Esophagus muscularis mucosa (tissue), 4 donors: ENCODE data around the gene AUTS2. TPM values are rescaled to one million over a fixed set of nuclear protein-coding genes. Genes with fewer than 3 reads are reported as not detected.

ENCODE experiments used
- DNase-seq: peaks from one replicate; pipeline ENCODE4 v3.0.0-alpha.2; 2017; ENCODE audit errors: extremely low spot score
- H3K27ac ChIP-seq, 4 donors: fragments of 200-600 bp; sonication (generic); replicated peaks in 1 of 4; 1 replicate in 3 of 4; 2 replicates in 1 of 4; pipeline ENCODE4 v1.5.1; 2016 to 2019; ENCODE audit warnings: mild to moderate bottlenecking in 1 of 4
- H3K27me3 ChIP-seq, 4 donors: fragments of 200-600 bp; sonication (generic); one replicate each; pipeline versions ENCODE4 v1.5.1 to v1.6.0; 2016 to 2019
- H3K36me3 ChIP-seq, 4 donors: fragments of 200-600 bp; sonication (generic); one replicate each; pipeline ENCODE4 v1.5.1; 2016 to 2019
- H3K4me1 ChIP-seq, 4 donors: fragments of 200-600 bp; sonication (generic); one replicate each; pipeline ENCODE4 v1.5.1; 2016 to 2019
- H3K4me3 ChIP-seq, 4 donors: fragments of 200-600 bp; sonication (generic); 1 replicate in 2 of 4; 2 replicates in 2 of 4; pipeline ENCODE4 v1.5.1; 2016 to 2019; ENCODE audit warnings: mild to moderate bottlenecking in 4 of 4, moderate library complexity in 1 of 4
- H3K9me3 ChIP-seq, 4 donors: fragments of 200-600 bp; sonication (generic); 1 replicate in 3 of 4; 2 replicates in 1 of 4; pipeline ENCODE4 v1.5.1; 2016 to 2019
- EP300 ChIP-seq: sonication (generic); formaldehyde crosslinking; IDR thresholded peaks from one replicate; pipeline ENCODE4 v1.6.1; 2017; ENCODE audit warnings: antibody characterized with exemption
- POLR2A ChIP-seq: fragments of 450-650 bp; IDR thresholded peaks from one replicate; pipeline ENCODE4 v1.6.1; 2017; ENCODE audit warnings: antibody characterized with exemption, moderate library complexity, mild to moderate bottlenecking, low read depth
- POLR2AphosphoS5 ChIP-seq, 2 donors: sonication (generic); formaldehyde crosslinking; IDR thresholded peaks; one replicate each; pipeline ENCODE4 v1.6.1; 2017; ENCODE audit warnings: antibody characterized with exemption in 2 of 2
- WGBS: methylation state at CpG from one replicate; pipeline ENCODE4 v1.1.5; 2018; 5-methylcytosine and 5-hydroxymethylcytosine counted together
- intact Hi-C: fragments of 100-400 bp; cut with DNase I; formaldehyde crosslinking; loops from one replicate; pipeline ENCODE4 v1.15.1; 2023
- total RNA-seq, 4 donors: library from RNA; depleted of rRNA; stranded (reverse); fragments of >200 nt; gene quantifications; one replicate each; pipeline versions ENCODE4 v1.1.0 to v1.2.1, GENCODE V29; 2016
- TF ChIP-seq, protein P1 (sequence below), 3 experiments: fragments of 200-600 bp in 2 of 3; fragments of 450-650 bp in 1 of 3; sonication (generic) in 2 of 3; IDR thresholded peaks; one replicate each; pipeline ENCODE4 v1.5.1; 2017 to 2019; ENCODE audit warnings: antibody characterized with exemption in 3 of 3, mild to moderate bottlenecking in 2 of 3, moderate library complexity in 1 of 3

The AUTS2 gene
- total RNA-seq, 4 donors from 2014 or later, result 18.5 to 44.9 (median 34.2) TPM

DNA sequence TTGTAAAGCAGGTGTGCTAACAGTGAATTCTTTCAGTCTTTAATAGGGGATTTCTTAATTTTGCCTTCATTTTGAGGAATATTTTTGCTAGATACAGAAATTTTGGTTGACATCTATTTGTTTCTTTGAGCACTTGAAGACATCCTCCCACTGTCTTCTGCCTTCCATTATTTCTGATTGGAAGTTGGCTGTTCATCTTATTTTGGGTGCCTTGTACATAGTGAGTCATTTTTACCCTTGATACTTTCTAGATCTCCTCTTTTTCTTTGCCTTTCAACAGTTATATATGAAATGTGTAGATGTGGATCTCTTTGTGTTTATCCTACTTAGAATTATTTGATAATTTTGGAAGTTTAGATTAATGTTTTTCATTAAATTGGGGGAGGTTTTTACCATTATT lies 631.0 kb downstream of the AUTS2 start:
- H3K27ac ChIP-seq, result no peak overlapping the region

DNA sequence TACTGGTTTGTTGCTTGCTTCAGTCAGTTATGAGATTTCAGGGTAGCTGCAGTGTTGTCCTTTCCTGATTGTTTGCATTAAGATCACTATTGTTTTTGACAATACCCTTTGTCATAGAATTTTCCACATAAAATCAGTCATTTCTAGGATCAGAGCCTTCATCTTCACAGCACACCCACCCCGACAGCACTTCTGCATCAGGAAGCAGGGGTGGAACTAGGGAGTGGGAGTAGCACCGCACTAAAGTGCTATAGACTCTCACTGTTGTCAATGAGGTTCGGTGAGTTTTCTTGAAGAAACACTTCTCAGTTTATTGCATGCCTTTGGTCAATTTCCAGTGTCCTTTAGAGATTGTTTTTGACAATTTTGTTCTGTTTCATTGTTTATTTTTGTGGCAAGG lies 632.5 kb downstream of the AUTS2 start:
- DNase-seq, result no peak
- no peak overlapping the region for H3K4me3 ChIP-seq
- intact Hi-C loops, result no loop called here
- peaks cover 0 to 28% (median 5%) of the 10 kb centered on the region in 4 donors for H3K9me3 ChIP-seq
- no peak overlapping the region for H3K27ac ChIP-seq
- 96% methylated on average over 3 of the region's 3 CpGs for WGBS
- no peaks in the 10 kb centered on the region for H3K36me3 ChIP-seq
- H3K27me3 ChIP-seq, result no peaks in the 10 kb centered on the region
- no peaks in the 10 kb centered on the region for H3K4me1 ChIP-seq
- TF ChIP-seq POLR2AphosphoS5 (IDR thresholded peaks at IDR 0.05) (no peak), EP300 (no peak), POLR2A (no peak)
- TF ChIP-seq, protein P1, sequence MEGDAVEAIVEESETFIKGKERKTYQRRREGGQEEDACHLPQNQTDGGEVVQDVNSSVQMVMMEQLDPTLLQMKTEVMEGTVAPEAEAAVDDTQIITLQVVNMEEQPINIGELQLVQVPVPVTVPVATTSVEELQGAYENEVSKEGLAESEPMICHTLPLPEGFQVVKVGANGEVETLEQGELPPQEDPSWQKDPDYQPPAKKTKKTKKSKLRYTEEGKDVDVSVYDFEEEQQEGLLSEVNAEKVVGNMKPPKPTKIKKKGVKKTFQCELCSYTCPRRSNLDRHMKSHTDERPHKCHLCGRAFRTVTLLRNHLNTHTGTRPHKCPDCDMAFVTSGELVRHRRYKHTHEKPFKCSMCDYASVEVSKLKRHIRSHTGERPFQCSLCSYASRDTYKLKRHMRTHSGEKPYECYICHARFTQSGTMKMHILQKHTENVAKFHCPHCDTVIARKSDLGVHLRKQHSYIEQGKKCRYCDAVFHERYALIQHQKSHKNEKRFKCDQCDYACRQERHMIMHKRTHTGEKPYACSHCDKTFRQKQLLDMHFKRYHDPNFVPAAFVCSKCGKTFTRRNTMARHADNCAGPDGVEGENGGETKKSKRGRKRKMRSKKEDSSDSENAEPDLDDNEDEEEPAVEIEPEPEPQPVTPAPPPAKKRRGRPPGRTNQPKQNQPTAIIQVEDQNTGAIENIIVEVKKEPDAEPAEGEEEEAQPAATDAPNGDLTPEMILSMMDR (IDR thresholded peaks at IDR 0.05), result no peak

More for the DNA sequence above, 631.0 kb downstream of the AUTS2 start:
- TF ChIP-seq, protein P1 (IDR thresholded peaks at IDR 0.05), result no peak
- no peak for TF ChIP-seq EP300
- no peak for TF ChIP-seq POLR2AphosphoS5 (IDR thresholded peaks at IDR 0.05)
- TF ChIP-seq POLR2A, result no peak
- no peaks in the 10 kb centered on the region for H3K36me3 ChIP-seq
- no peaks in the 10 kb centered on the region for H3K4me1 ChIP-seq
- no peak for DNase-seq
- no peak overlapping the region for H3K4me3 ChIP-seq
- intact Hi-C loops, result no loop called here
- peaks cover 0 to 28% (median 5%) of the 10 kb centered on the region in 4 donors for H3K9me3 ChIP-seq
- no peaks in the 10 kb centered on the region for H3K27me3 ChIP-seq

DNA sequence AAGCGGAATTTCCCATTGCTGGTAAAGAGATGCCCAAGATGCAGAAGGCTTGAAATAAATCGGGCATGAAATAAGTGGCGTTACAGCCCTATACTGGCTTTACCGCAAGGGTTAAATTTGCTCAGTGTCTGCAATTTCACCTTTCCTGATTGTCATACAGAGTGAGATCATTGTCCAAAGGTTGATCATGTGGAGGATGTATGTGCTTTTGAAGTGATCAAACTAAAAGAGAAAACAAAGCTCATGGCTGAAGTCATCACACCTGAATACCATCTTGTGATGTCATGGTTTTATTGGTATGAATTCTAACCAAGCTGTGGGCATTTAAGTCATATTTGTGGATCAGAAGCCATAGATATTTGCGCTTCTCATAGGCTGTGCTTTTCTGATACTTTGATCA lies 635.5 kb downstream of the AUTS2 start:
- intact Hi-C loops, result no loop called here
- 98% methylated on average over 5 of the region's 5 CpGs for WGBS
- TF ChIP-seq POLR2AphosphoS5 (IDR thresholded peaks at IDR 0.05) (no peak), POLR2A (no peak), EP300 (no peak)
- TF ChIP-seq, protein P1 (IDR thresholded peaks at IDR 0.05), result no peak

DNA sequence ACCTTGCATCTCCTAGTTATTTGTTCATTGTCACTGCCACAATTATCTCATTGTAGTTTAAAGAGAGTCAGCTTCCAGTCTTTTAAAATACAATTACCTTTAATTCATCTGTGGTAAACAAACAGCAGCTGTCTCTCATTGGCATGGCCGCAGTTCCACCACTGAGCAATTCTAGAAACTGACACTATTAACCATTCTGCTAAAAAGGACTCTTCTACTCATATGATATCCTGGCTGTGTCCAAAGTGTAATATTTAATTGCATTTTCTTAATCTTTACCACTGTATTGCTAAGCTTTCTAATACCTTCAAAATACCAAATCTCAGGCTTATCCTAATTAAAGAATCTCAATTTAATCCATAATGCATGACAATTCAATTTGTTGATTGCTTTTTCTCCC lies 639.0 kb downstream of the AUTS2 start:
- no peak overlapping the region for H3K4me3 ChIP-seq
- intact Hi-C loops, result no loop called here
- no peaks in the 10 kb centered on the region for H3K9me3 ChIP-seq
- no peaks in the 10 kb centered on the region for H3K36me3 ChIP-seq
- TF ChIP-seq POLR2AphosphoS5 (IDR thresholded peaks at IDR 0.05), result no peak
- TF ChIP-seq POLR2A, result no peak
- TF ChIP-seq EP300, result no peak
- TF ChIP-seq, protein P1 (IDR thresholded peaks at IDR 0.05), result no peak
- H3K27me3 ChIP-seq, result no peaks in the 10 kb centered on the region
- DNase-seq, result no peak
- no peaks in the 10 kb centered on the region for H3K4me1 ChIP-seq
- no peak overlapping the region for H3K27ac ChIP-seq
- 100% methylated on average over 1 of the region's 1 CpG for WGBS

More for the DNA sequence above, 635.5 kb downstream of the AUTS2 start:
- Histone ChIP-seq H3K36me3 (no peaks in the 10 kb centered on the region), H3K27ac (no peak overlapping the region), H3K4me3 (no peak overlapping the region), H3K4me1 (no peaks in the 10 kb centered on the region), H3K27me3 (no peaks in the 10 kb centered on the region), H3K9me3 (peaks cover 0 to 16% (median 5%) of the 10 kb centered on the region in 4 donors)
- no peak for DNase-seq
